ENCODE results near the gene REG4.
"Not testable (repeated sequence)": the region's sequence is repeated elsewhere in the genome, so short reads cannot be mapped to it uniquely, and the experiment has no call there.

The REG4 gene

GRCh38 chr1:119811387-119811786 is at the start of gene REG4:
Gene REG4, minus strand, starts transcription at chr1:119811460. Its CDS starts 2,691 bp downstream, at chr1:119808769.
- no peak for DNase-seq (ENCODE audit: low read depth in 2 of 2)

- no peak for DNase-seq (ENCODE audit: low read depth in 2 of 2)
These were observed 48.4 kb upstream of the REG4 start for GRCh38 chr1:119859647-119860046.

GRCh38 chr1:119858556-119859214 is 47.4 kb upstream of the REG4 start:
- DNase-seq (ENCODE audit: low read depth in 2 of 2), result not testable (repeated sequence)

DNA sequence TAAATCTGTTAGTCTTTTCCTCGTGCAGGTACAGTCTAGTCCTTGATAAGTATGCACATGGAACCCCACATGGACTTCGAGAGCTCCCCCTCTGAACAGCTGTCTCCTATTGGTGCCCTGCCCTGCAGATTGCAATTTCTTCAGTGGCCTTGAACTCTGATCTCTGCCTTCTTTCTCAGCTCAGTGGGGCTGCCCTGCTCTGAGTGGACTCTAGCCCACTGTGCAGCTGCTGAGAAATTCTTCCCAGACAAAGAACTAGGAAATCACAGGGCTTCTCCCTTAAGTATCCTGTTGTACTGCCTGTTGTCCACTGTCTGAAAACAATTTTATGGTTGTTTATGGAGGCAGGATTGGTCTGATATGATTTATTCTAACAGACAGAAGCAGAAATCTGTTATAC is 46.9 kb upstream of the REG4 start:
- no peak for DNase-seq (ENCODE audit: low read depth in 2 of 2)

DNA sequence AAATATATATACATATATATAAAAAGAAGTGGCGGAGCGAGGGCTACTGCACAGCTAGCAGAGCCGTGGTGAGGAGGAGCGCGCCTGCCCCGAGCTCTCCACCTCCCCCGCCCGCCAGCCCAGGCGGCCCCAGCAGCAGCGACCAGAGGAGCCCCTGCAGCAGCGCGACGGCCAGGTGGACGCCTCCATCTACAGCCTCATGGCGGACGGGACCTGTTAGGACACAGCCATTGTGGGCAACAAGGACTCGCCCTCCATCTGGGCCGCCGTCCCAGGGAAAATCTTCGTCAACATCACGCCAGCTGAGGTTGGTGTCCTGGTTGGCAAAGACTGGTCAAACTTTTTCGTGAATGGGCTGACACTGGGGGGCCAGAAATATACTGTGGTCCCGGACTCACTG is 41.9 kb upstream of the REG4 start:
- DNase-seq (ENCODE audit: low read depth in 2 of 2), result no peak

DNA sequence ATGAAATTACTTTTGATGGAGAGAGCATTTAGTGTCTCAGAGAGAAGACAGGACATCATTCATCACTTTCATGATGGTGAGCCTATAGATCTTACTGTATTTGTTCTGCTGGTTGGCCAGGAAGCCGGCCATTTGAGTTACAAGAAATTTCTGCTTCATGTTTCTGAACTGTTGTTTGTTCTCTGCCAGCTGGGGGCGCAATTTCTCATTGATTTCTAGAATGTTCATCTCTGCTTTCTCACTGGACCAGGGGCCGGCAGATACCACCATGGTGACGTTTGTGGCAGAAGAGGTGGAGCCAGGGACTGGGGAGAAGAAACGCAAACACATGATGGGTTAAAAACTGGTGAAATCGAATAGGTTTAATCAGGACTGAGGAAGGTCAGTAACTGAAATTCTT is 32.9 kb upstream of the REG4 start:
- not testable (repeated sequence) for DNase-seq (ENCODE audit: low read depth in 2 of 2)

DNA sequence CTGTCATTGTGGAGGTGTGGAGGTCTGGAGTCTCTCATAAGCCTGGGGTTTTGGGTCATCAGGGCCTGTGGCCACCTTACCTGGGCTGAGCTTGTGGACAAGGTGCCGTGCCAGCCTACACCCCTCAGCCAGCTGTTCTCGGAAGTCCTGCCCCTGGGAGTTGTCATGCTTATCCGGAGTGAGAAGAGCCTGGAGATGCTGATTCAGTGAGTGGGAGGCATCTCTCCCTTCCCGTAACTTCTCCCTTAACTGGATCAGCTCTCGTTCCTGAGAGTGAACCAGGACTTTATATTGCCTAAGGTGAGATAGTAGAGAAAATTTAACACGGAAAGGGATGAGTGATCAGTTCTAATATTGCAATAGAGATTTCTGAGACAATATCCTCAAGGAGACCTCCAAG is 30.0 kb upstream of the REG4 start:
- no peak for DNase-seq (ENCODE audit: low read depth in 2 of 2)

DNA sequence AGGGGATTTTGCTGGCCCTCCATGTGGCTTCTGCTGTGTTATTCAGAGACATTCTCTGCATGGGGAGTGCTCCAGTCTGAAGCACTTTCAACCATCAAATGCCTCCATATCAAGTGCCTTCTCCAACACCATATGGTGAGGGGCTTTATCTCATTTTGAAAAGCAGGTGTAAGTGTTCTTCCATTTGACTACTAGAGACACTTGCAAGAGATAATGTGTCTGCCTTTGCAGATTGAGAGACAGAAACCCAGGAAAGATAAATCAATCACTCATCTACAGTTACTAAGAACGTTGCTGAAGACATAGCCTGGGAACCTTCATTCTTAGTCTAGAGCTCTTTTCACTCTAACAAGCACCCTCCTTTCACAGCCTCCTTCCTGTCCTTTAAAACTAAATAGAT is 29.5 kb upstream of the REG4 start:
- no peak for DNase-seq (ENCODE audit: low read depth in 2 of 2)

GRCh38 chr1:119838236-119838635 is 27.0 kb upstream of the REG4 start:
- no peak for DNase-seq (ENCODE audit: low read depth in 2 of 2)

DNA sequence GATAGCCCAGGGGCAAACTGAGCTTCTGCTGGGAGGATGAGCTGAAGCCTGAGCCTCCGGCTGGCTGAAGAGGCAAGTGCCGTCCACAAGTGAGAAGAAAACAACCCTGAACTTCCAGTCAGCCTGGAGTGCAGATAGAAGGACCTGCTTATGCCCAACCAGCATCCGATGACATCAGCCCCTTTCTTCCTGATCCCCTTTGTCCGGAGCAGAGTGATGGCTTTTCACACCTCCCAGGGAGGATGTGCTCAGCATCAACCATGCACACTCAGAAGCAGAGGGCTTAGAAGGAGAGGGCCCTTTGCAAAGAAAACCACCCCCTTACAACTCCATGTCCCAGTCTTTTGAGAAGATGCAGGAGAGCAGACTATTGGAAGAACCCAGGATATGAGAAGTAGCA is 23.7 kb upstream of the REG4 start:
- DNase-seq (ENCODE audit: low read depth in 2 of 2), result no peak

- no peak for DNase-seq (ENCODE audit: low read depth in 2 of 2)
These were observed 19.8 kb upstream of the REG4 start for GRCh38 chr1:119831027-119831426.

DNA sequence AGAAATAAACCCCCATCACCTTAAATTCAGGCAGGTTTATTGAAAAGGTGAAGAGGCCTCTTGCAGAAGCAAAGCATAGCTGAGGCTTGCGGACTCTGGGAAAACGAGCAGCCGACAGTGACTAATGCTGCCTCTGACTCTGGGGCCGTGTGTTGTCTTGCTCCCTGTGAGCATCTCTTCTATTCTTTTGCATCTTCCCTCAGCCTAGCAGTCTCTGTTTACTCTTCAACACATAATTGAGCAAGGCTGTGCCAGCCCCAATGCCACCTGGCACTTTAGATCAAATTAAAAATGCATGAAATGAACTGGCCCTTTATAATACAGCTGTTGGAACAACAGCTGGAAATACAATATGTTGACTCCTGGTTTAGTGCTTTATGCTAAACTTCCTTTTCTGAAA is 18.4 kb upstream of the REG4 start:
- no peak for DNase-seq (ENCODE audit: low read depth in 2 of 2)

DNA sequence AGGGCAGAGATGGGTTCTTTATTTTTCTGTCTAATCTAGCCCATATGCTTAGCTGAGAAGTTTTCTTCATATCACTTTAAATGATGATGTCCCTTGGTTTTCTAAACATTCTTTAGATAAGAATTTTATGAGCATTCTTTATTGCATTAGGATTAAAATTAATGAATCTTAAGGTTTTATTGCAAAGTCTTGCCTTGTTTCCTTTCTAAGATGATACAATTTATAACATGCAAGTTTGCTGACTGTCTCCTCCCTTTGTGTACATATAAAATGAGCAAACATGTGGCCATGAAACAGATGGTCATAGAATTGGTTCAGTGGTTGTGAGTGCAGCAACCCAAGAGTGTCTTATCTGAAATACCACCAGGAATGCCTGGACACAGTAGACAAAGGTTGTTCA is 17.7 kb upstream of the REG4 start:
- not testable (repeated sequence) for DNase-seq (ENCODE audit: low read depth in 2 of 2)

GRCh38 chr1:119828266-119828665 is 17.0 kb upstream of the REG4 start:
- DNase-seq (ENCODE audit: low read depth in 2 of 2), result no peak

DNA sequence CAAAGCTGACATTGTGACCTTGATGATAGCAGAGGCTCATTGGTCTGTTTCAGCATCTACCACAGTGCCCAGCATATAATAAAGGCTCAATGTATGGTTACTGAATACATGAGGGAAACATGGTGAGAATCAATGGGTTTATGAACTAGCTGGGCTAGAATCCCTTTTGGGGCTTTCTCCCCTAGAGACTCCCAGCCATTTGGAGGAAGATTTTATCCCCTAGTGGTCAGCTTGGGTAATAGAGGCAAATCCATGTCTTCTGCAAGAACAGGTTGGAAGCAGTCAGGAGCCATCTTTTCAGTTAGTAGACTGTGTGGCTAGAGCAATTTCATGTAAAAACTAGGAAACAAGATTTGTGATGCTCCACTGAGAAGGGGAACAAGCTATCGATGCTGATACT is 15.8 kb upstream of the REG4 start:
- DNase-seq (ENCODE audit: low read depth in 2 of 2), result no peak

DNA sequence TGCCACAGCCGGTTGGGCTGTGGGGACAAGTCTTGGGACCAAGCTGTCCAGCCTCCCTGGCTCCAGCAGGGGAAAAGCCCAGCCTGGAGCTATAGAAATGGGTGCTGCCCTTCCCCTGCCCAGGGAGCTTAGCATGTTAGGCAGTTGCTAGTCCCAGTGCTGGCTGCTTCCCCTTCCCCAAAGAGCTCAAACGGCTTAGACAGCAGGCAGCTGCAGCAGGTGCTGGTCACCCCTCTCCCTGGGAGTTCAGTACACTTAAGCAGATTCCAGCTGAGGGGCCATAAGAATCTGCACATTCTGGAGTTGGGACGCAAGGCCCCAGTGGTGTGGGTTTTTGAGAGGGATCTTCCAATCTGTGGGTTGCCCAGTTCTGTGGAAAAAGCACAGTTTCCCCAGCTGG is 11.1 kb upstream of the REG4 start:
- DNase-seq (ENCODE audit: low read depth in 2 of 2), result no peak

GRCh38 chr1:119818181-119818580 is 6.9 kb upstream of the REG4 start:
- DNase-seq (ENCODE audit: low read depth in 2 of 2), result no peak

- DNase-seq (ENCODE audit: low read depth in 2 of 2), result no peak
These were observed 5.1 kb upstream of the REG4 start for GRCh38 chr1:119816407-119816806.

GRCh38 chr1:119815928-119816327 is 4.7 kb upstream of the REG4 start:
- no peak for DNase-seq (ENCODE audit: low read depth in 2 of 2)

- no peak for DNase-seq (ENCODE audit: low read depth in 2 of 2)
These were observed 4.1 kb upstream of the REG4 start for GRCh38 chr1:119815361-119815760.

GRCh38 chr1:119814288-119814687 is 3.0 kb upstream of the REG4 start:
- DNase-seq (ENCODE audit: low read depth in 2 of 2), result no peak

- no peak for DNase-seq (ENCODE audit: low read depth in 2 of 2)
These were observed 811 bp upstream of the REG4 start for GRCh38 chr1:119811985-119812557.

GRCh38 chr1:119808972-119809550 is 2.2 kb downstream of the REG4 start:
- peak; percentile 45 for DNase-seq (ENCODE audit: low read depth in 2 of 2)

- no peak for DNase-seq (ENCODE audit: low read depth in 2 of 2)
These were observed 2.8 kb downstream of the REG4 start for GRCh38 chr1:119808491-119808890.

All from stimulated activated CD8-positive, alpha-beta memory T cell treated with anti-CD3 and anti-CD28 coated beads, Interleukin-15, amount 100 ng/mL, for 48 hours (primary cell).